ENCODE results near the gene PTPRN2. TPM values are rescaled to one million over a fixed set of nuclear protein-coding genes. Genes with fewer than 3 reads are reported as not detected.
"Not testable (repeated sequence)": the region's sequence is repeated elsewhere in the genome, so short reads cannot be mapped to it uniquely, and the experiment has no call there.

Gene PTPRN2
- polyA plus RNA-seq, 1 donor = 5.7 TPM

GRCh38 chr7:157780312-157780711 lies 807.3 kb downstream of the PTPRN2 start:
- DNase-seq = no peak

GRCh38 chr7:157779206-157779605 lies 808.4 kb downstream of the PTPRN2 start:
- no peak for DNase-seq

GRCh38 chr7:157777194-157777762 lies 810.3 kb downstream of the PTPRN2 start:
- DNase-seq = not testable (repeated sequence)

- DNase-seq = no peak
Observed at GRCh38 chr7:157775560-157776332, 811.9 kb downstream of the PTPRN2 start.

GRCh38 chr7:157775021-157775559 lies 812.5 kb downstream of the PTPRN2 start:
- no peak for DNase-seq

- no peak for DNase-seq
Observed at GRCh38 chr7:157774495-157774894, 813.1 kb downstream of the PTPRN2 start.

GRCh38 chr7:157773361-157773760 lies 814.3 kb downstream of the PTPRN2 start:
- DNase-seq = no peak

- no peak for DNase-seq
Observed at GRCh38 chr7:157772486-157773130, 815.0 kb downstream of the PTPRN2 start.

- no peak for DNase-seq
Observed at GRCh38 chr7:157771689-157772088, 815.9 kb downstream of the PTPRN2 start.

- DNase-seq = no peak
Observed at GRCh38 chr7:157770716-157771320, 816.8 kb downstream of the PTPRN2 start.

- DNase-seq = no peak
Observed at GRCh38 chr7:157769526-157770215, 818.0 kb downstream of the PTPRN2 start.

- DNase-seq = peak; percentile 42
Observed at GRCh38 chr7:157769086-157769485, 818.5 kb downstream of the PTPRN2 start.

GRCh38 chr7:157768198-157768597 lies 819.4 kb downstream of the PTPRN2 start:
- DNase-seq = no peak

GRCh38 chr7:157767506-157768197 lies 820.0 kb downstream of the PTPRN2 start:
- DNase-seq = no peak

- DNase-seq = no peak
Observed at GRCh38 chr7:157766098-157766497, 821.5 kb downstream of the PTPRN2 start.

GRCh38 chr7:157764946-157765537 lies 822.6 kb downstream of the PTPRN2 start:
- DNase-seq = no peak

GRCh38 chr7:157764193-157764592 lies 823.4 kb downstream of the PTPRN2 start:
- DNase-seq = no peak

- no peak for DNase-seq
Observed at GRCh38 chr7:157763279-157764000, 824.2 kb downstream of the PTPRN2 start.

- DNase-seq = no peak
Observed at GRCh38 chr7:157762824-157763223, 824.8 kb downstream of the PTPRN2 start.

Data from left kidney (tissue), 2 donors.